GM19023 (cell line): ENCODE results near the gene CCDC43.
"Not testable (repeated sequence)": the region's sequence is repeated elsewhere in the genome, so short reads cannot be mapped to it uniquely, and the experiment has no call there.

Source experiments
- ATAC-seq: cut with Tn5 transposase; IDR thresholded peaks from one replicate; pipeline ENCODE4 v1.9.1; 2021; ENCODE audit warnings: mild to moderate bottlenecking, moderate library complexity; ENCODE audit not compliant: unreplicated experiment

CCDC43 gene

DNA sequence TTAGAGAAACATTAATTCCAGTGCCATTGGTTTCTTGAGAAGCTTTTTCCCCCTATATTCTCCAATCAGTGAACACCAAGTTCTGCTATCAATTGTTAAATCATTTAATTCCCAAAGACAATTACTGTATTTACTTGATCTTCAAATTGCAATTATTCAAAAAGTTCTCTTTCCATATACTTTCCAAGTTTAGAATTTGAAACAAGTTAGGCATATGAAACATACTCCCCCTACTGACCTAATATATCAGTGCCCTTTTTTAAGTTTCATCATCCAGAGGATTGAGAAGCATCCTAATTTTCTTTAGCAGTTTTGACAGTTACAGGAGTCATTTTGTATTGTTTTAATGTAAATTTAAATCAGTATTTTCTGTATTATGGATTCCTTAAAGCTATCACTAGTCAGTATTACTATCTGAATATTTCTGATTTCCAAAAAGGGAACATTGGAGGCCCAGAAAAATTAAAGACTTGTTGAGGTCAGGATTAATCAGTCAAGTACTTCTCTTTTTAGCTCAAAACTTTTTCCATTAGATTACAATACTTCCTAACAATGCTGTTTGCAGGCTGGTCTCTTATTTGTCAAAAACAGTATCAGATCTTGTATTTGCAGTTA is 17.0 kb downstream of the CCDC43 start:
- ATAC-seq: no peak

DNA sequence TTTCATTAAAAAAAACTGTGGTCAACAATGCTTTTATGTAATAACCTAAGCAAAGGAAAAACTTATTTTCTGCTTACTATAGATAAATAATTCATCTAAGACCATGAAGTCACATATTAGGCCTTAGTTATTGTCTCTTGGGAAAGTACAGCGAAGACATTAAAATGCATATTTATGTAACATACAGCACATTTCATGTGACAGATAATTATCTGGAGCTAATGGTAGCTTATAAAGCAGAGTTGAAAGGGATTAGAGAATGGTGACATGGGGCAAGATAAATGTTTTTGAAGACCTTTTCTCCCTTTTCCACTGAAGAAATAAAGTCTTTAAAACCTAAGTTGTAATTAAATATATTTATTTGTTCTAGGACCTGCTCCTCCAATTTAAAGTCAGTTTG is 23.6 kb downstream of the CCDC43 start:
- ATAC-seq: no peak

DNA sequence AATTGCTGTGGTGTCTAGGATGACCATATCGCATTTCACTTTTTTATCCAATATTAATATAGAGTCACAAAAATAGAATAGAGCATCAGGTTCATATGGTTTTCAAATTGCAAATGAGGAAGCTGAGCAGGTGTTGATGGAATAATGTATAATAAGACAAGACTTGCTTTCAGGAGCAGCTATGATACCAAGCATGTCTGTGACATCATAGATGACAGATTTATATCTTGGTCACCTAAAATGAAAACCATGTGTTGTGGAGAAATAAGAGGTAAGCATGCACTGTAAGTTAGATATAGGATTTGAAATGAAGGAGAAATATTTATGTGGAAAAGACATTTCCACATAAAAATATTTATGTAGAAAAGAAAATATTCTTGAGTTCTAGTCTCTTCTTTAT is 24.7 kb downstream of the CCDC43 start:
- ATAC-seq: no peak

DNA sequence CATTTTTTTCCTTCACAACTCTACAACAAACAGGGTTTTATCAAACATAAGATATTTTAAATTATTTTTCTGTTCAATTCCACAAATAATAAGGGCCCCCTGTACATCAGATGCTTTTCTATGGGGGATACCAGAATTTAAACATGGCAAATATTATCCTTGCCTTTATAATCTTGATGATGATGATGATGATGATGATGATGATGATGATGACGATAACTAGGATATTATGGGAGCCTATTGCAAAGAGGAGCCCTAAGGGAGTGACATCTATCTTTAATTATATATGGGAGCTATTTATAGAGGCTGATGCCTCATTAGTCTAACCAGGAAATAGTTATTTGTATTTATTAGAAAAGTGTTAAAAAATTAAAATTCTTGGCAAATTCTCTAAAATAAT is 26.5 kb downstream of the CCDC43 start:
- ATAC-seq: no peak

DNA sequence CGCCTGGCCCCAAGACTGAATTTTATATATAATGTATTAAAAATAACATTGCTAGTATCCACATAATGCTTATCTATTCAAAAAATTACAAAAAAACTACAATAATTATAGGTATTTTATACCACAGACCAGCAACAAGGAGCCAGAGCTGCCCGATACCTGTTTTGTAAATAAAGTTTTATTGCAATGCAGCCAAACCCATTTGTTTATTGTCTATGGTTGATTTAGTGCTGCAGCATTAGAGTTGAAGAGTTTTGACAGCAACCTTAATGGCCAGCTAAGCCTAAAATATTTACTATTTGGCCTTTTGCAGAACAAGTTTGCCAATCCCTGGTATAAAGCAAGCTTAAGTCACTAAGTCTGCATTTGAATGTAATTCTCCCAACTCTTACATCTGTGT is 27.7 kb downstream of the CCDC43 start:
- ATAC-seq: no peak

DNA sequence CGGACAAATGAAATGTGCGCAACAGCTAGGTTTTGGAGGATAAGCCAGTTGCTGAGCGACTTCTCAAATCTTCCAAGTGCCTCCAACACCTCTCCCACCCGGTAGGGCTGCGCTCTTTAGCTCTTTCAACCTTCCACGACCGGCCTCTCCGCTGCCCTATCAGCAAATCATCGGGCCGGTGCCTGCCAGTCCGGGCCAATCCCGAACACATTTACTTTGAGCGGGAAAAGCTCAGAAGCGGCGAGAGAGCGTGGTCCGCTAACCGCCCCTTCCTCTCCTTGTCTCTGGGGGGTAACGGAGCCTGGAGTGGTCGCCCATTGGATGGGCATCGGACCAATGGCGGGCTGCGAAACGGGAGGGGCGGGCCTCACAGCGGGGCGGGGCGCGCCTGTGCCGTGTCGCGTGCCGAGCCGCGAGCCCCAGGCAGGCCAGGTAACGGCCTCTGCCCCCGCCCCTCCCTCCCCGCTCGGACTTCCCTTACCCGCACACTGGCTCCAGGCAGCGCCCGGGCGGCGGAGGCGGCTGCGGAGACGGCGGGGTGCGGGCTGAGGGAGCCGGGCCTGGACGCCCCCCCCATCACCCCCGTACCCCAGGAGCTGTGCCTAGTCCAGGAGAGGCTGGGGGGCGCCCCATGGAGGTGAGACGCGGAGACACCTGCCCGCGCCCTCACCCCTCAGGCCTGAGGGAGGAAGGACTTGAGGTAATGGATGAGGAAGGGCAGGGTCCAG is 33.4 kb downstream of the CCDC43 start, which contains the start of gene MEIOC:
MEIOC (plus strand) TSS at position 486 of the 728 bp plus-strand sequence; CDS start at position 632, 146 bp downstream.
- no peak for ATAC-seq

DNA sequence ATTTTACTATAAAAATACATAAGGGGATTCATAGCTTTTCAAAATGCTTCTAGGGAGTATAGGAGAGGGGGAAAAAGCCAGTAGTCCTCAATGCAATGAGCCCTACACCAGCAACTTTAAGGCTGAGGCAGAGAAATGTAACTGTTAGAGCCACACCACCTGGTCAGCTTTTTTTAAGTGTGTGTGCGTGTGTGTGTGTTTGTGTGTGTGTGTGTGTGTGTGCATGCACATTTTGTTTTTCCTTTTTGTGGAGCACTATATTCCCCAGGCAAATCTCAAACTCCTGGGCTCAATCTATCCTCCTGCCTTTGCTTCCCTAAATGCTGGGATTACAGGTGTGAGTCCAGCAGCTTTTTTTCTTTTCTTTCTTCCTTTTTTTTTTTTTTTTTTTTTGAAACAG is 35.6 kb downstream of the CCDC43 start:
- no peak for ATAC-seq

DNA sequence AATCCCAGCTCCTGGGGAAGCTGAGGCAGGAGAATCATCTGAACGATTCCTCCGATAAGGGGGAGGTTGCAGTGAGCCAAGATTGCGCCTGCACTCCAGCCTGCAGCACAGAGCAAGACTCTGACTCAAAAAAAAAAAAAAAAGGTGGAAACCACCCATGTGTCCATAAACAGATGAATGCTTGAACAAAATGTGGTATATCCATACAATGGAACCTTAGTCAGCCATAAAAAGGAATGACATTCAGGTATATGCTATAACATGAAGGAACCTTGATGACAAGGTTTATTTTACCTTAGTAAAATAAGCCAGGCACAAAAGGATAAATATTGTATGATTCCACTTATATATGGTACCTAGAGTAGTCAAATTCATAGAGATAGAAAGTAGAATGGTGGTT is 36.2 kb downstream of the CCDC43 start:
- no peak for ATAC-seq

DNA sequence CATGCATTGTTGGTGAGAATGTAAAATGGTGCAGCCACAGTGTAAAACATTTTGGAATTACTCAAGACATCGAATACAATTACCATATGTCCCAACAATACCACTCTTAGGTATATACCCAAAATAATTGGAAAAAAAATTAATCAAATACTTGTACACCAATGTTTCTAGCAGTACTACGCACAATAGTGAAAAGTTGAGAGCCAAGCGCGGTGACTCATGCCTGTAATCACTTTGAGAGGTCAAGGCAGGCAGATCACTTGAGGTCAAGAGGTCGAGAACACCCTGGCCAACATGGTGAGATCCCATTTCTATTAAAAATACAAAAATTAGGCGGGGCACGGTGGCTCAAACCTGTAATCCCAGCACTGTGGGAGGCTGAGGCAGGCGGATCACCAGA is 36.8 kb downstream of the CCDC43 start:
- no peak for ATAC-seq

DNA sequence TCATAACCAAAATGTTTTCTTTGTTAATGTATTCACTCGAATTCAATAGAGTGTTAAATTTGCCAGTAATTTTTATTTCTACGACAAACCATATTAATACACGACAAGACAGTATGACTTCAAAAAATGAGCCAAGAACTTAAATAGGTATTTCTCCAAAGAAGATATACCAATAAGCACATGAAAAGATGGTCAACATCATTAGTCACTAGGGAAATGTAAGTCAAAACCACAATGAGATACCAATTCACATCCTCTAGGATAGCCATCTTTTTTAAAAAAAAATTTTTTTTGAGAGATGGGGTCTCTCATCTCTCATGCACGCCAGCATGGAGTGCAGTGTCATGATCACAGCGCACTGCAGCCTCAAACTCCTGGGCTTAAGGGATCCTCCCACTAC is 38.3 kb downstream of the CCDC43 start:
- no peak for ATAC-seq

DNA sequence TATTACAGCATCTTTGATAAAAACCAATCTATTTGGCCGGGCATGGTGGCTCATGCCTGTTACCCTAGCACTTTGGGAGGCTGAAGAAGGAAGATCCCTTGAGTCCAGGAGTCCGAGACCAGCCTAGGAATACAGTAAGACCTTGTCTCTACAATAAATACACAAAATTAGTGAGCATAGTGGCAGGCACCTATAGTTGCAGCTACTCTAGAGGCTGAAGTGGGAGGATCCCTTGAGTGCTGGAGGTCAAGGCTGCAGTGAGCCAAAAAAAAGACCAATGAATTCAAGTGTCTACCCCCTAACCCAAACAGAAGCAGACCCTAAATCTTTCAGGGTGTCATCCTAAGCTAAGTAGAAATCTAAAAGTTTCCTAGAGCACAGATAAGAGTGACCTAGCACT is 40.6 kb downstream of the CCDC43 start:
- no peak for ATAC-seq

DNA sequence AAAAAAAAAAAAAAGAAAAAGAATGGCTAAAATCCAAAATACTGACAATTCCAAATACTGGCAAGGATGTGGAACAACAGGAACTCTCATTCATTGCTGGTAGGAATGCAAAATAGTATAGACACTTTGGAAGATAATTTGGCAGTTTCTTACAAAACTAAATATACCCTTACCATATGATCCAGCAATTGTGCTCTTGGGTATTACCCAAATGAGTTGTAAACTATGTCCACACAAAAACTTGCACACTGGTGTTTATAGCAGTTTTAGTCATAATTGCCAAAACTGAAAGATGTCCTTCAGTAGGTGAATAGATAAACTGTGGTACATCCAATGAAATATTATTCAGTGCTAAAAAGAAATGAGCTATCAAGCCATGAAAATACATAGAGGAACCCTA is 41.8 kb downstream of the CCDC43 start:
- no peak for ATAC-seq

DNA sequence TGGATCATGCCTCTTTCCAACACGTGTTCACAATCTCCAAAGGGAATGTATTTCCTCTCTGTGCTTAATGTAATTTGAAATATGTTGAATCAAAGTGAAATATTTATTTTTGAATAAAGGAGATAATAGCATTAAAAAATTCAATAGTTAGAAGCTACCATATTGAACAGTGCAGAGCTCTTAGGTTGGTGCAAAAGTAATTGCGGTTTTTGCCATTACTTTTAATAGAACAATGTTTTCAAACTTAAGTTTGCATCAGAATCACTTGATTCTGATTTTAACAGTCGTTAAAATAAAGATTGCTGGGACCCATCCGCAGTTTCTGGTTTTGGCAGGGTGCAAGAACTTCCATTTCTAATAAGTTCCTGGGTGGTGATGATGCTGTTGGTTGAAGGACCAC is 43.3 kb downstream of the CCDC43 start:
- no peak for ATAC-seq

DNA sequence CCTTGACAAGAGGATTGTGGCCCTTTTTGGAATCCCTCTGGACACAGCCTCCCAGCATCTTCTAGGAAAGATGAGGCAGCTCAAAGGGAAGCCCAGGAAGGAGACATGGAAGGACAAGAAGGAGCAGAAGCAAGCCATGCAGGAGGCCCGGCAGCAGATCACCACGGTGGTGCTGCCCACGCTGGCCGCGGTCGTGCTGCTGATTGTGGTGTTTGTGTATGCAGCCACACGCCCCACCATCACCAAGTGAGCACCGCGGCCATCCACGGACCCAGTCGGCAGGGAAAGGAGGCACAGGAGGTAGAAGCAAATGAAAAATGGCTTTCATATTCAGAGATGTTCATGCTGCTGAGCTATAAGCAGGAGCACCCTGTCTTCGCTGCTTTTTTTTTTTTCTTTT is 44.2 kb downstream of the CCDC43 start:
- ATAC-seq: no peak

DNA sequence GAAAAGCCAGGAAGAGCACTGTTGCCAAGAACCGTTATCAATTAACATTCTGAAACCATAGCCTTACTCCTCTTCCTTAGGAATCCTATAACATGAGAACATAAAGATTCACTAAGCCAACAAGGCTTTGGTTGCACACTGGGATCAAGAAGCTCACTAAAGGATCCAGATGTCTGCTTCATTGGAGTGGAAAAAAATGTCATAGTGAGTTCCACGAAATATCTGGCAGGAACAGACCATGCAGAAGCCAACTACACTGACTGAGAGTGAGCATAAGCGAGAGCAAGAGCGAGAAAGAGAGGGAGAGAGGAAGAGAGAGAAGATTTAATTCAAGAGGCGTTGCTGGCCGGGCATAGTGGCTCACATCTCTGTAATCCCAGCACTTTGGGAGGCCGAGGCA is 46.7 kb downstream of the CCDC43 start:
- no peak for ATAC-seq

DNA sequence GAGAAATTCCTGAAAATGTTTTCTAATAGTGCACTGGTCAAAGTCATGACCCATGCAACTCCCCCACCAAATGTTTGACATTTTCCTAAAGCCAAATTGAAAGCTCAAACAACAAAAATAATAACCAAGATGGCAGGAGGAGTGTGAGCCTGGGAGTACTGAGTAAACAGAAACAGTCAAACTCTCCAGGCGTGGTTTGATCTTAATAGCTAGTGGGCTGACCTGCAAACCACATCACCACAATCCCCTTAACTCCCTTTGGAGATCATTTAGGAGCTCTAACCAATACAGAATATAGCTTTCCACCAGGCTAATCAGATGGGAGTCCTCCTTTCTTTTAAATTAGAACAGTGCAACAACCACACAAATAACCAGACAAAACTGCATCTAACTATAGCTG is 52.5 kb downstream of the CCDC43 start:
- no peak for ATAC-seq

DNA sequence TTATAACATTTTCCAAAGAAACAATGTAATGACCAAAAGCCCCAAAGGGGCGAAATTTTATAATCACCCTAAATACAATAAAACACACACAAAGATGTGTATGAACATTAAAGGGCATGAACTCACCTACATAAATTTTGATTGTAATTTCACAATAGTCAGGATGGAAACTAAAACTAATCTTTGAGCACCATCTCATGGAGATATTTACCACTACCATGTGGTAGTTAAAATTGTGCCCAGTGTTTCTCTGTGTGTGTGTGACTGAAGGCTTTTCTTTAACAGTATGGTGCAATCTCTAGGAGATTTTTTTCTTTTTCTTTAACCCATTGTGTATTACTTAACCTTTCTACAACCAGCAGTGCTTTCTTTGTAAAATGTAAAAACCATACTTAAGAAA is 53.0 kb downstream of the CCDC43 start:
- no peak for ATAC-seq

DNA sequence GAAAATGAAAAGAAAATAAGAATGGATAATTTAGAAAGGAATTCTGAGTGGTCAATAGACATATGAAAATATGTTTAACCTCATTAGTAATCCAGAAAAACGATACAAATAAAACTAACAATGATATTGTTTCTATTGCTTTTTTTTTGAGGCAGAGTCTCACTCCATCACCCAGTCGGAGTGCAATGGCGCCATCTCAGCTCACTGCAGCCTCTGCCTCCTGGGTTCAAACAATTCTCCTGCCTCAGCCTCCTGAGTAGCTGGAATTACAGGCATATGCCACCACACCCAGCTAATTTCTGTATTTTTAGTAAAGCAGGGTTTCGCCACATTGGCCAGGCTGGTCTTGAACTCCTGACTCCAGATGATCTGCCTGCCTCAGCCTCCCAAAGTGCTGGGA is 55.2 kb downstream of the CCDC43 start:
- not testable (repeated sequence) for ATAC-seq

DNA sequence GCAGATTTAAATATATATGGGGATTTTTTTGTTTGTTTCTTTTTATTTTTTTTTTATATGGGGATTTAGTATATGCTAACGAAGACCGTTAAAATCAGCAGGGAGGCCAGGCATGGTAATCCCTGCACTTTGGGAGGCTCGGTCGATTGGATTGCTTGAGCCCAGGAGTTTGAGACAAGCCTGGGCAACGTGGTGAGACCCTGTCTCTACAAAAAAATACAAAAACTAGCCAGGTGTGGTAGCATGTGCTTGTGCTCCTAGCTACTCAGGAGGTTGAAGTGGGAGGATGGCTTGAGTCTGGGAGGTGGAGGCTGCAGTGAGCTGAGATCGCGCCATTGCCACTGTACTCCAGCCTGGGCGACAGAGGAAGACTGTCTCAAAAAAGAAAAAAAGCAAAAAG is 55.6 kb downstream of the CCDC43 start:
- ATAC-seq: no peak

DNA sequence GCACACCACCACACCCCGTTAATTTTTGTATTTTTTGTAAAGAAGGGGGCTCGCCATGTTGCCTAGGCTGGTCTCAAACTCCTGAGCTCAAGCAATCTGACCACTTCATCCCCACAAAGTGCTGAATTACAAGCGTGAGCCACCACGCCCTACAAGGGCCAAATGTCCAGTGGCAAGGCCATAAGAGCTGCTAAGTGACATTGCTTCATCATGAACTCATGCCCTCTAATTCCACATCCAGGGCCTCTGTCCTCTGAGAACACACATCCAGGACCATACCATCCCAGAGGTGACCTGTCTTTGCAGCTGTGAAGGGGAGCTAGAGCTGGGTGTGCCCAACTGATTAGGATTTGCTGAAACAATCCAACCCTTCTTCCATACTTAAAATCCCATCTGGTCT is 58.9 kb downstream of the CCDC43 start:
- ATAC-seq: no peak

DNA sequence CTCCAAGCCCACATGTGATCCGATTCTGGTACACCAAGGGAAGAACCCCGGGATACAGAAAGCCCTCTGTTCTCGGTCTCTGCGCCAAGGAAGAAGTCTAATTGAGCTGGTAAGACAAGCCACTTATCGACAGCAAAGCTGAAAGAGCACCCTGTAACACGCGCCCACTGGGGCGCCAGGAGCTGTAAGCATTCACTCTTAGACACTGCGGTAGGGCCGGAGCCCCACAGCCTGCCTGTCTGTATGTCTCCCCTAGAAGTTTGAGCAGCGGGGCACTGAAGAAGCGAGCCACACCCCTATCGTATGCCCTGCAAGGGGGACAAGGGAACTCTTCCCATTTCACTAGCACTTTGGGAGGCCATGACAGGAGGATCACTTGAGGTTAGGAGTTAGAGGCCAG is 60.3 kb downstream of the CCDC43 start:
- ATAC-seq: no peak

DNA sequence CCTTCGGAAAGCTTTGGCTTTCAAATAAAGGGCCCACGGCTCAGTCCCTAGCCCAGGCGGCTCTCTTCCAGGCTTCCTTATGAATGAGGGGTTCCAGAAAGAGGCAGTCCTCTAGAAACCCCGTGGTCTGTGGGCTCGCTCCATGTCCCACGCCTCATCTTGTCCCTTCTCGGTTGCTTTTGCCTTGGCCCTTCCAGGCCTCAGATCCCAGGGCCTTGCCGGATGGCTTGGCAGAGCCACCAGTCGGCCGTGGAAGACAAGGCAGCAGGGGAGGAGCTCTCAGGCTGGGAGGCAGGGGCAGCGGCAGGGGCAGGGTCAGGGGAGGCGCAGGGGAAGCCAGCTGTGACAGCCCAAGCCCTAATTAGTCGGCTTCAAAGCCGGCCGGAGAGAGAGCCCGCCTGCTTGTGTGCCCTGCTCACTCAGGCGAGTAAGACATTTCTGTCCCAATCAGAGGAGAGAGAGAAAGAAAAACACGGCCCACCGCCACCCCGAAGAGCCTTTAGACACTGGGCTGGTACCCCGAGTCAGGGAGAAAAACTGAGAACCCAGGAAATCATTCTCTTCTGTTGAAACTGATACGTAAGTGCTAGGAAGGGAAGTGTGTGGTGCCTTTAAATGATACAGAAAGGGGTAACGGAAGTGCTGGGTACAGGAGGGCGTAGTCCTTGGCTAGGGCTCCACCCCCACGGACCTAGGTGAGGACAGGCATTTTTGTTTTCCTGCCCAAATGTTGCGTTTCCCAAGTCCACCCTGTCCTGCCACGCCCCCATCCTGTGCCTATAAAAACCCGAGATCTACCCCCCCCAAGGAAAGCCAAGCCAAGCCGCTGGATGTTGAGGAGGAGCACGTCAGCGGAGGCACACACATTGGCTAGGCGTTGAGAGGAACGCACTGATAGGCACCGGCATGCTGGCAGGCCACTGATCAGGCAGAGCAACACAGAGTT is 61.1 kb downstream of the CCDC43 start:
- no peak for ATAC-seq
